A549 (cell line): ENCODE measurements around the gene PTBP2. TPM values are rescaled to one million over a fixed set of nuclear protein-coding genes. Genes with fewer than 3 reads are reported as not detected.

Source experiments
- ATAC-seq, 2 experiments: fragments of 200-7000 bp in 1 of 2; fragments of >200 bp in 1 of 2; cut with Nextera tagmentation in 1 of 2; cut with Tn5 transposase in 1 of 2; 3 replicates each; pipeline versions ENCODE4 v1.8.0 to v1.9.1; 2018 to 2020; ENCODE audit warnings: mild to moderate bottlenecking in 1 of 2, moderate library complexity in 1 of 2
- CTCF ChIA-PET: fragments of 300-600 bp; sonication (Branson Sonifier 250); formaldehyde crosslinking; extraction: SDS; loops from one replicate; lab custom pipeline; 2021; ENCODE audit warnings: antibody characterized with exemption, inconsistent platforms; lab: Yijun Ruan, JAX
- POLR2A ChIA-PET: fragments of 350-600 bp; formaldehyde crosslinking; extraction: SDS; loops from one replicate; lab custom pipeline; 2021; ENCODE audit warnings: antibody characterized with exemption, inconsistent platforms; lab: Yijun Ruan, JAX
- DNase-seq, 2 experiments: peaks; one replicate each; pipeline versions ENCODE4 v3.0.0 to v3.0.0-alpha.2; 2011 to 2016; ENCODE audit warnings: low read depth in 1 of 2, low spot score in 1 of 2
- FAIRE-seq: peaks from 2 replicates; lab custom pipeline; 2011; peaks lifted over from hg19 to GRCh38; lab: Jason Lieb, UNC
- H3K27ac ChIP-seq, 2 experiments: fragments of >200 bp; sonication (Bioruptor Twin); formaldehyde crosslinking; 3 replicates each; pipeline ENCODE4 v1.5.1; 2016 to 2017
- H3K4me1 ChIP-seq: fragments of >200 bp; sonication (Bioruptor Twin); formaldehyde crosslinking; 3 replicates; pipeline ENCODE4 v1.6.1; 2016
- H3K4me2 ChIP-seq: fragments of >200 bp; sonication (Bioruptor Twin); formaldehyde crosslinking; 3 replicates; pipeline ENCODE4 v1.6.1; 2016
- H3K4me3 ChIP-seq: fragments of >200 bp; sonication (Bioruptor Twin); formaldehyde crosslinking; 3 replicates; pipeline ENCODE4 v1.5.1; 2016
- H3K9me3 ChIP-seq: fragments of >200 bp; sonication (Bioruptor Twin); formaldehyde crosslinking; 3 replicates; pipeline ENCODE4 v1.6.1; 2016
- ATOH8 ChIP-seq: fragments of 250-450 bp; sonication (Bioruptor Pico); IDR thresholded peaks from 2 replicates; pipeline ENCODE4 v1.5.0; 2020; ENCODE audit warnings: low read depth, mild to moderate bottlenecking, moderate library complexity
- CHD2 ChIP-seq: fragments of 150-350 bp; IDR thresholded peaks from 2 replicates; pipeline ENCODE4 v1.6.1; 2014; ENCODE audit warnings: low read length; ENCODE audit not compliant: partially characterized antibody
- CHD4 ChIP-seq: fragments of 200-600 bp; sonication (generic); IDR thresholded peaks from 2 replicates; pipeline ENCODE4 v1.6.1; 2016; ENCODE audit warnings: antibody characterized with exemption, mild to moderate bottlenecking, borderline replicate concordance
- GATA3 ChIP-seq: IDR thresholded peaks from 2 replicates; pipeline ENCODE4 v1.6.1; 2012; ENCODE audit warnings: borderline replicate concordance
- HES2 ChIP-seq: fragments of >200 bp; sonication (Bioruptor Twin); formaldehyde crosslinking; IDR thresholded peaks from 2 replicates; pipeline ENCODE4 v1.6.1; 2016
- HOXA7 ChIP-seq: fragments of 250-450 bp; sonication (Bioruptor Pico); IDR thresholded peaks from 2 replicates; pipeline ENCODE4 v1.5.0; 2020; ENCODE audit warnings: mild to moderate bottlenecking, moderate library complexity
- HOXB13 ChIP-seq: fragments of 250-450 bp; sonication (Bioruptor Pico); IDR thresholded peaks from 2 replicates; pipeline ENCODE4 v1.5.0; 2020; ENCODE audit warnings: low read depth, mild to moderate bottlenecking, moderate library complexity
- HOXB5 ChIP-seq: fragments of 250-450 bp; sonication (Bioruptor Pico); IDR thresholded peaks from 2 replicates; pipeline ENCODE4 v1.5.0; 2020; ENCODE audit warnings: mild to moderate bottlenecking, moderate library complexity
- JUN ChIP-seq, 2 experiments: fragments of >200 bp; sonication (Bioruptor Twin); formaldehyde crosslinking; IDR thresholded peaks; 2 replicates in 1 of 2; 3 replicates in 1 of 2; pipeline ENCODE4 v1.6.1; 2016 to 2017
- KDM1A ChIP-seq: fragments of 200-600 bp; sonication (generic); IDR thresholded peaks from 2 replicates; pipeline ENCODE4 v1.6.1; 2016; ENCODE audit warnings: low read depth, mild to moderate bottlenecking
- POLR2A ChIP-seq: IDR thresholded peaks from 2 replicates; pipeline ENCODE4 v1.6.1; 2012; ENCODE audit warnings: mild to moderate bottlenecking, low read length
- RARB ChIP-seq: fragments of 250-450 bp; sonication (Bioruptor Pico); IDR thresholded peaks from 2 replicates; pipeline ENCODE4 v1.8.0; 2021; ENCODE audit warnings: mild to moderate bottlenecking, moderate library complexity
- RCOR1 ChIP-seq: fragments of 150-350 bp; IDR thresholded peaks from 2 replicates; pipeline ENCODE4 v1.6.1; 2014; ENCODE audit warnings: antibody characterized with exemption, low read length, low read depth
- ZFP36 ChIP-seq: fragments of 450-650 bp; IDR thresholded peaks from 2 replicates; pipeline ENCODE4 v1.6.1; 2014; ENCODE audit warnings: borderline replicate concordance; ENCODE audit not compliant: partially characterized antibody
- WGBS: methylation state at CpG from one replicate; pipeline ENCODE4 v1.1.6; 2017; ENCODE audit errors: missing lambda C conversion rate; 5-methylcytosine and 5-hydroxymethylcytosine counted together
- polyA plus RNA-seq, 4 experiments: library from polyadenylated mRNA; depleted of rRNA in 3 of 4; stranded (reverse); fragments of >200 nt; fragmentation: RNase III in 1 of 4; extraction: RNeasy Plus Mini Kit Qiagen cat#74134 plus additional on column Dnase treatment in 1 of 4; gene quantifications; 2 replicates in 3 of 4; 3 replicates in 1 of 4; pipeline ENCODE4 v1.2.3, GENCODE V29; 2011 to 2017

The PTBP2 gene
- polyA plus RNA-seq, 2 of the 4 experiments (the other 2 are of a cell fraction): 6.1 to 20.2 TPM

- TF ChIP-seq HOXA7 (CRISPR knock-in tag) (no peak), HES2 (no peak), GATA3 (no peak)
These were observed 123.9 kb downstream of the PTBP2 start (continued) for GRCh38 chr1:96845464-96845863.

GRCh38 chr1:96861836-96862235 lies 140.3 kb downstream of the PTBP2 start:
- no CpG with 5 or more reads among the region's 2 CpGs for WGBS
- no peak overlapping the region for H3K27ac ChIP-seq
- no peak overlapping the region for H3K4me3 ChIP-seq
- ATAC-seq (no peak), FAIRE-seq (no peak), DNase-seq (no peak)
- peaks cover 9% of the 10 kb centered on the region; the same call in 1 of the 3 replicates for H3K4me1 ChIP-seq
- H3K9me3 ChIP-seq: no peaks in the 10 kb centered on the region
- POLR2A ChIA-PET: no interaction called here
- CTCF ChIA-PET: interaction anchor here (1.0 kb wide), 1 partner anchor 16 kb away, joined by 4 read pairs; no protein-coding TSS in a partner anchor
- TF ChIP-seq JUN (IDR thresholded peaks at IDR 0.05): no peak
- TF ChIP-seq ZFP36: no peak
- no peak for TF ChIP-seq POLR2A
- no peak for TF ChIP-seq CHD4
- no peak overlapping the region for H3K4me2 ChIP-seq

- H3K27ac ChIP-seq: no peak overlapping the region
- TF ChIP-seq HOXB5 (no peak), ATOH8 (CRISPR knock-in tag) (no peak), JUN (IDR thresholded peaks at IDR 0.05) (no peak), RCOR1 (no peak), GATA3 (no peak), CHD2 (no peak), HOXB13 (CRISPR knock-in tag) (no peak), KDM1A (no peak), RARB (CRISPR knock-in tag) (no peak)
- TF ChIP-seq, all 56 proteins: peak for 0
- WGBS: 51% methylated on average over 5 of the region's 5 CpGs
- Histone ChIP-seq H3K9me3 (no peaks in the 10 kb centered on the region), H3K4me1 (peaks cover 9% of the 10 kb centered on the region; the same call in 1 of the 3 replicates), H3K4me2 (no peak overlapping the region), H3K4me3 (no peak overlapping the region)
- ChIA-PET POLR2A (no interaction called here), CTCF (no interaction called here)
- DNase-seq: no peak
- no peak for FAIRE-seq
- ATAC-seq: no peak
These were observed 141.9 kb downstream of the PTBP2 start for GRCh38 chr1:96863449-96863848.
